Left ventricle myocardium superior (tissue), 1 donor: Measurements from ENCODE around the gene SGPP2. TPM values are rescaled to one million over a fixed set of nuclear protein-coding genes. Genes with fewer than 3 reads are reported as not detected.

ENCODE experiments used
- ATAC-seq: fragments of 200-7000 bp; cut with Tn5 transposase; one replicate; pipeline ENCODE4 v1.9.1; 2020; ENCODE audit warnings: mild to moderate bottlenecking, moderate library complexity
- DNase-seq: peaks from one replicate; pipeline ENCODE4 v3.0.0-alpha.2; 2020
- intact Hi-C: fragments of 100-400 bp; cut with micrococcal nuclease; formaldehyde crosslinking; loops from one replicate; pipeline ENCODE4 v1.11.0; 2022
- total RNA-seq: library from RNA; stranded (reverse); fragmentation: NEBNext Ultra II Directional; extraction: Animal tissue kit (Norgen Biotek cat#: 25700); gene quantifications from one replicate; pipeline ENCODE4 v1.2.1, GENCODE V29; 2021
- donor health status: DM: no; HTN: yes; CAD: no; lungs with severe emphysema.

The SGPP2 gene
- total RNA-seq, 1 donor from 2014 or later = 30.6 TPM

DNA sequence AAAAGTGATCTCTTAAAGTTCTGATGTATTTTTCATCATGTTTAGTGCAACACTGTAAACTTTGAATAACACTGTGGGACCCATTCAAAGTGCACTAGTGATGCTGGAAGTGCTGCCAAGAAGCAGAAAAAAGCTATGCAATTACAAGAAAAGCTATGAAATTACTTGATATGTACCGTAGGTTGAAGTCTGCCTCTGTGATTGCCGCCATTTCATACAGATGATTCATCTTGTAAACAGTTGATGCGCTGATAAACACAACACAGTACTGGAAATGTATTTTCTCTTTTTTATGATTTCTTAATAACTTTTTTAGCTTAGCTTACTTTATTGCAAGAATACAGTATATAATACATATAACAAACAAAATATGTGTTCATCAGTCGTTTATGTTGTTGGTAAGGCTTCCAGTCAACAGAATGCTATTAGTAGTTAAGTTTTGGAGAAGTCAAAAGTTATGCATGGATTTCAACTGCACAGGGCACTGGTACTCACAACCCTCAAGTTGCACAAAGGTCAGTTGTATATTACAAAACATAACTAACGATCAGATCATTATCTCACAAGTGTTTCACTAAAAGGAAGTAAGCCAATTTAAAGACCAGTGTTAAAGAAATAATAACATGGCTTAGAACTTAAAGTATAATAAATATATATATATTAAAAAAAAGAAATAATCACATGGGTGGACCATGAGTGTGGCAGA lies 82.0 kb downstream of the SGPP2 start:
- no peak for ATAC-seq

DNA sequence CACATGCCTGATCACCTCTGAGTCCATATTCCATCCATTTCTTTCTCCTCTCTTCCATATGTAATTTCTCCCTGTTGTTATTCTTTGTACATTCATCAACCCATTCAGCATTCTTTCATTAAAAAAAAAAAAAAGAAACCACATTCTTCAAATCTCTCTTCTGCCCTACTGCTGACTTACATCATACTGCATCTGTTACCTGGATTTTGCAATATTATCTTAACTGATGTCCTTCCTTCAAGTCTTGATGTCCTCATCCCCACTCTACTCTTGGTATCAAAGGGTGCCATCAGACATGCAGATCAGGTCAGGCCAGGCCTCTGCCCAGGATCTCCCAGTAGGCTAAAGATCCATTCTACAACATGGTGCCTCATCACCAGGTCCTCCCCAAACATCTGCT lies 90.6 kb downstream of the SGPP2 start:
- DNase-seq = no peak
- no peak for ATAC-seq
- intact Hi-C loops = no loop called here

More for the DNA sequence above, 82.0 kb downstream of the SGPP2 start:
- intact Hi-C loops = no loop called here
- no peak for DNase-seq

DNA sequence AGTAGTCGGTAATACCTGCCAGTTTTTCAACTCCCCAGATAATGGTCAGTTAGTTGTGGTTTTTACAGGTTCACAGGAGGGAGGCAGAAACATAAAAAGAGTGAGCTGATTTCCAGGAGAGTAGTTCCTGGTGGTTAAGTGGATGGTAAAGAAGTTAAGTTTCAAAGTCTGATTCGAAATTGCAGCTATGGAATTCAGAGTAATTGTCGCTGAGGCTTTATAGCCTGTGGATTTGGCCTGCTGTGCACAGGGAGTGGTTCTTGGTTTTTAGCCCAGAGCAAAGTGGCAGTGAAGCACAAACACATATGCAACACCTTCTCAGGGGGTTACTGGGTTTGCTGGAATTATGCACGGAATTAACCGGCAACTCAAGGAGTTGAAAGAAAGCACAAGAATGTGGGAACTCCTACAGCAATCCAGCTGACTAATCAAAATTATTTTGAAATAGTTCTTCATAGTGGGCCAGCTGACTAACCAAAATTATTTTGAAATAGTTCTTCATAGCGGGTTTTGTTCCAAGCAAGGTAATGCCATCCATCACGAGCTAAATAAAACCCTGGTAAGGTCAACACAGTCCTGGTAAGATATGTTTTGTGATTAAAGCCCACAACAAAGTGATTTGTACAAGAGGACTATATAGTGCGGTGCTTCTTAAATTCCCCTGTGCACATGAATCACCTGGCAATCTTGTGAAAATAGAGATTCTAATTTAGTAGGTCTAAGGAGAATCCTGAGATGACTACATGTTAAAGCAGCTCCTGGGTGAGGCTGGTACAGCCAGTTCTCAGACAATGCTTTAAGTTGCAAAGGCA lies 94.4 kb downstream of the SGPP2 start:
- ATAC-seq (peak; percentile 80), DNase-seq (no peak)
- intact Hi-C loops = no loop called here

DNA sequence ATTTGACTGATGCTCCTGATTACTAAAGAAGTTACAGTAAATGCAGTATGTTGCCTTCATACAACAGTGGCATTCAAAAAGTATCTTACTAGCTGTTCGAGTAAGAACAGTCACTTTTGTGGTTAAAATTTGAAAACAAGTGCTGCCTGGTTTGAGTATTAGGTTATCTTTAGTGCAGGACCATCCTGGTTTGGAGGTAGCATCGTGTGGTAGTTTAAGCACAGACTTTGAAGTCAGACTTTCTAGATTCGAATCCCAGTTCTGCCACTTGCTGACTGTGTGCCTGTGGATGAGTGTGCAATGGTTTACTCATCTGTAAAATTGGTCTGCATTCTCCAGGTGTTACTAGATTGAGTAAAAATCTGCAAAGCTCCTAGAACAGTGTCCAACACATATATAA lies 96.8 kb downstream of the SGPP2 start:
- no peak for DNase-seq
- no peak for ATAC-seq
- intact Hi-C loops = no loop called here

DNA sequence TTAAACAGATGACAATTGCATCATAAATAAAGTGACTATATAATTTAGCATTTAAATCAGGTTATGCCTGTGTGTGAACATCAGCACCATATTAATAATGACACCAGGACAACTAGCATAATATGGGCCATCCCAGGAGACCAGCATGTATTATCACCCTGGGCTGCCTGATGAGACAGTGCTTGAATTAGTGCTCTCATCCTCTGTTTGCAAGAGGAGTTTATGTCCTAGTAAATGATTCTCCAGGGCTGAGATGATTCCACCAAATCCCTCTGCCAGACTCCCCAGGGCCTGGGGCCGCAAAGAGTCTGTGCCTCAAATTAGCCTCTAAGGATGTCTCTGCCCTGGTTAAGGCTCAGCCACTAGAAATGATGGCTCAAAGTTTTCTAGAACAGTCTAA lies 97.7 kb downstream of the SGPP2 start:
- ATAC-seq (no peak), DNase-seq (no peak)
- intact Hi-C loops = no loop called here

DNA sequence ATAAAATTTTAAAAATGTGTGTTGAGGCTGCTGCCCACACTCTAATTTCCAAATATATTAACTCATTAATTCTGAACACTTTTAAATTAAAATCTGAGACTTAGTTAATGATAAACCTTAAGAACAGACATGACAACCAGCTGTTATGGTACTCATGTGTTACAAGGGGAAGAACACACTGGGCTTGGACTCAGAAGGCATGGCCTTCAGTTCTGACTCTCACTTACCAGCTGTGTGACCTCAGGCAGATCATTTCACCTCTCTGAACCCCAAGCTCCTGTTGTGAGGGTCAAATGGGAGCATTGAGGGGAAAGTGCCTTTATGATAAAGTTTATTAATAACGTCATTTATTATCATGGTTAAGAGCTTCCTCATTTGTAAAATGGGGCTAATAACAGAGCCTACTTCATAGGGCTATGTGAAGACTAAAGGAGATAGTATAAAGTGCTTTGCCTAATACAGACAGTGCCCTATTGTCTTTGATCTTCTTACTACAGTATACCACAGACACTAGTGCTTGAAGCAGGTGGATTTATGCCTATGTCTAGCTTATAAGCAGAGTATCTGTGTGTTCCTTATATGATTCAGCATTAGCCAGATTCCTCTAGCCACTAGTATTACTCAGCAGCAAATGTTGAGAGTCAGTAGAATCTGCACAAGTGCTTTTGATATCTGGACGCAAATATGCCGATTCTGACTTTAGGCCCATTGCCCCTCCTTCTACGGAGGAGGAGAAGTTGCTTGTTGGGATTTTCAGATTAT lies 99.6 kb downstream of the SGPP2 start:
- DNase-seq = no peak
- ATAC-seq = no peak
- intact Hi-C loops = no loop called here

DNA sequence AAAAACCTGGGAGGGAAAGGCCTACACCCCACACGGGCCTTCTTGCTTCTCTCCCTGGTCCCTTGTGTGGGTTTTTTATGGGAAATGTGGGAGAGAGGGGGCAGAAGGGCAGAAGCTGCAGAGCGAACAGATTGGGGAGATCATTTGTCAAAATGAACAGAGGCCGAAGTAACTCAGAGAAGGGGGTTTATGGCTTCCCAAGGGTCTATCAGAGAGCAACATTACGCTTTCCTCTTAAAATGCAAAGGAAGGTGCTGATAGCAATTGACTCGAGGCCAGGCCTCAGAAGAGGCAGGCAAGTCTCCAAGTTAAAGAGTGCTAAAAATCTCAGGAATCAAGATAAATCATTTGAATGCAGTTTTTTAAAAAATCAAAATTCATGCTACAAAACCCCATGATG lies 101.5 kb downstream of the SGPP2 start:
- DNase-seq = no peak
- intact Hi-C loops = no loop called here
- no peak for ATAC-seq

DNA sequence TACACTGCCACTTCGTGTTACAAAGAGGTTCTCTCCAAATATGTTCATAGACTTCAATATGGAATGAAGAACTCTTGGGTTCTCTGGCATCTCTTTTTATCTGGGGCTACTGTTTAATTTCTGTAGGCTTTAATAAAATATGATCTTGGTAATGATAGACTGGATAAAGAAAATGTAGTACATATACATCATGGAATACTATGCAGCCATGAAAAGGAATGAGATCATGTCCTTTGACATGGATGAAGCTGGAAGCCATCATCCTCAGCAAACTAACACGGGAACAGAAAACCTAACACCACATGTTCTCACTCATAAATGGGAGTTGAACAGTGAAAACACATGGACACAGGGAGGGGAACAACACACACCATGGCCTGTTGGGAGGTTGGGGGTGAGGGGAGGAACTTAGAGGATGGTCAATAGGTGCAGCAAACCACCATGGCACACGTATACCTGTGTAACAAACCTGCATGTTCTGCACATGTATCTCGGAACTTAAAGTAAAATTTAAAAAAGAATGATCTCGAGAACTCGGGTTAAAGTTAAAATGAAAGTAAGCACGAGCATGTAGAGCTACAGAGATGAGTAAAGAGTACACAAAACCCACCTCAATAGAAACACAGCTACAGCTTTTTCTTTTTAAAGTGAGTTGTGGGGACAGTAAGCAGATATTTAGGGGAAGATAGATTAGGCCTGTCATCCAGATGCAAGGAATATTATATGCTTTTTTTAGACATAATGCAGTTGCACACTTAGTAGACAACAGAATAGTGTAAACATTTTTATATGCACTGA lies 102.3 kb downstream of the SGPP2 start:
- intact Hi-C loops = no loop called here
- no peak for ATAC-seq
- DNase-seq = no peak

DNA sequence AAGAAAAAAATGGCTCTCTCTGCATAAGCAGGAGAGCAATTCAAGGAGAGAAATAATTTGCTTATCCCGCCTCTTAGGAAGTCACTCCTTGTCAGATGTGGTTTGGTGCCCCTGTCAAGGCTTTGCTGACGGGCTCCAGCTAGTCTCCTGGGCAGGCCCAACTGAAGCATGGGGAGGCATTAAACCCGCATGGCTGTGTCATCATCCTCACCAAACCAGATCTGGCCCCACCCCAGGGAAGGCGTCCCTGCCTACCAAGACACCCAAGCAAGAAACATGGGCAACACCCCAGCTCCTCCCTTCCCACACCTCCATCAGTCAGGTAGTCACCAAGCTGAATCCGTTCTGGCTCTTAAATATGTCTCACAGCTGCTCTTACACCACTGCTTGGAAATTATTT lies 108.0 kb downstream of the SGPP2 start:
- no peak for DNase-seq
- ATAC-seq = no peak
- intact Hi-C loops = no loop called here

DNA sequence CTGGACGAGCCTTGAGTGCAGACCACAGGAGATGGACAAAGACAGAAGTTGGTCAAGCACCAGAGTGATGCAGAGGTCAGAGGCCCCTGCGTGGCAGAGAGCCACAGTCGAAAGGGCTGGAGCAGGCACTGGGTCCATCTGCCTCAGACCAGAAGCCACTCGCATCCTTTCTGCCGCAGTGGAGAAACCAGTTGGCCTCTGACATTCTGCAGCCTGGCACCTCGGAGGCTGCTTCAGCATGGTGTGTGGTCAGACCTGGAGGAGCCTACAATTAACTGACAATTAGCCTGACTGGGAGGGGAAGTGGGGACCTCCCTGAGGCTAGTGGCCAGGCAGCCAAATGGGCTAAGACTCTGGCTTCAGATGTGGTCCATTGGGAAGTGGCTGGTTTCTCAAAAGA lies 111.1 kb downstream of the SGPP2 start:
- ATAC-seq = no peak
- no peak for DNase-seq
- intact Hi-C loops = no loop called here

DNA sequence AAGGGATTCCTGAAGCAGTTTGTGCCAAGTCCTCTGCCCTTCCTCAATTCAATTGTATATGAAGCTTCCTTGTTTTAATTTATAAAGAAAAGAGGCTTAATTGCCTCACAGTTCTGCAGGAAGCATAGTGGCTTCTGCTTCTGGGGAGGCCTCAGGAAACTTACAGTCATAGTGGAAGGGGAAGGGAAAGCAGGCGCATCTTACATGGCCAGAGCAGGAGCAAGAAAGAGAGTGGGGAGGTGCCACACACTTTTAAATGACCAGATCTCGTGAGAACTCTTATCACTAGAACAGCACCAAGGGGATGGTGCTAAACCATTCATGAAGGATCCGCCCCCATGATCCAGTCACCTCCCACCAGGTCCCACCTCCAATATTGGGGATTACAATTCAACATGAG lies 114.2 kb downstream of the SGPP2 start:
- ATAC-seq = no peak
- intact Hi-C loops = no loop called here
- no peak for DNase-seq

DNA sequence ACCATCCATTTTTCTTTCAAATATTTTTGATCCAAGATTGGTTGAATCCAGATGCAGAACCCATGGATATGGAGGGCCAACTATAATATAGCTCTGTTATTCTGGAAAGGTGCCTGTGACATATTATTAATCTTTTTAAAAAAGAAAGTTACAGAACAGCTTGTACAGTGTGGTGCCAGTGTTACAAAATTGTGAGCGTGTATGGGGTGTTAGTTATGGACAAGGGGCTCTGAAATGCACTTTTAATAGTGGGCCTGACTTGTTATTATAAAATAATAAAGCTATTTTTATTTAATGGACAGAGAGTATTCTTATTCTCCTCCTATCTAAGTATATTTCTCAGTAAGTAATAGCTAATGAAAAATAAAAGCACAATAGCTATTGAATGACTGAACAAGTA lies 120.3 kb downstream of the SGPP2 start:
- ATAC-seq = no peak
- no peak for DNase-seq
- intact Hi-C loops = no loop called here

DNA sequence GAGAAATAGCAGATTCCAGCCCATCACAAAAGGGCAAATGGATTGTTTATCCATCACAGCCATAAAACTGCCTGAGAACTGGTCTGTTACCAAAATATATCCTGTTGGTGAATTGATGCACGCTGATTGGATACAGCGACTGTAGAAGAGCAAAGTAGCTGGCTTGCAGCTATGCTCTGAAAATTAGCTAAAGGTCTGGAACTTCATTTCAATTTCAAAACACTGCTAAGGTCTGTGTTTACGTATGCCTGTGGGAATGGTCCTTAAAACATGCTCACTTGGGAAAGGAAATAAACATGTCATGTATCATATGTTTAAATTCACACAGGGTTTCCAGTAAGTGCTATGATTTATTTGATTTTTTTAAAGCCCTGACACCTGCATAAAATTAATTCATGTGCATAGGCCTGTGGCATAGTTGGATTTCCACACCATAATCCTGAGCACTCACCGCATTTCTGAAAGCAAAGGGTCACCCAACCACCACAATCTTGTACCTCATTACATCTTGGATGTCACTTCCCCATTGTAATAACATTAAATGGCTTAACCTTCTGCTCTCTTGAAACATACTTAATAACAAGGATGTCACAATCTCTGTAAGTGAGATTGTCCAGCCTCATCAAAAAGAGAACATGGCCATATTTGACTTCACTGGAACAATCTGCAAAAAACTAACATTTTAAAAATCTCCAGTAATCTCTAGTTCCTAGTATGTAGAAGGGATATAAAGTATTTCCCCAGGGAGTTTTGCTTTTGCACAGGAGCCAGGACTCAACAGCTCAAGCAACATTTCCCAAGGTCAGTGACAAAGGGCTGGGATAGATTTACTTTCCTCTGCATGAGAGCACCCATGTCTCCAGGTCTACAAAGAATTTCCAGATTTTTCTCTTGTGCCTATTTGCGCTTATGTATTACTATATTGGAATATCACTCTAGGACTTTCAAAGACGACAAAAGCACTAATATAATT lies 121.8 kb downstream of the SGPP2 start:
- DNase-seq (no peak), ATAC-seq (no peak)
- intact Hi-C loops = no loop called here

DNA sequence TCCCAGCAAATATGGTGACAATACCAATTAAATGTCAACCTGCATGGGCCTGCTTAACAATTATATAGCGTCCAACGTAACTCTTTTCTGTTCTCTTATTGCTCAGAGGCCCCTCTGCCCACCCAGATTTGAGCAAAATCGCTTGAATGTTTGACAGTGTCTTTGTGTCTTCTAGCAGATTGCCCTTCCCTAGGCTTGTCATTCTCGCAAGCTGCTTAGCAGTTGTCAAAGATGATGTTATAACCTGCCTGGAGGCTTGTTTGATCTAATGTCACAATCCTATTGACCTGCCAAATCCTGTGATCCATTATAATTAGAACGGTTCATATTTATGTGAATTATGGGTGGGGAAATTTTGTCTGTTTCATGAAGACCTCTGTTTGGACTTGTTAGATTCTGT lies 122.7 kb downstream of the SGPP2 start:
- intact Hi-C loops = no loop called here
- no peak for ATAC-seq

DNA sequence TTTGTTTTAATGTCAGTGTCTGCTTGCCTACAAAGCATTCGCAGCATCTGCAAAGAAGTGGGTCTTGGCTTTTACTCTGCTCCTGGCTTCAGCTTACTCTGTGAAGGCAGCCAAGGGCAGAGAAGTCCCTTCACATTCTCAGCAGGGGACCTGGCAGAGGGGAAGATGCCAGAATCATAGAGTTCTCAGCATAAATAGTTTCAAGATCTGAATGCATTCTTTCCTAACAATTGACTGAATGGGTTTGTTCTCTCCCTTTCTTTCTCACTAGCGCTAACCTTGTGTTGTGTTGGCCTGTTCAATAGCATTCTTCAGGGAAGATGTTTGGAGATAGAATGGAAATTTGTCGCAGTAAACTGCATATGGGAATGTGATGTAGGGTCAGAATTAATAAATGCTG lies 124.6 kb downstream of the SGPP2 start:
- ATAC-seq = peak; percentile 31
- no peak for DNase-seq
- intact Hi-C loops = no loop called here

More for the DNA sequence above, 122.7 kb downstream of the SGPP2 start:
- DNase-seq = no peak

DNA sequence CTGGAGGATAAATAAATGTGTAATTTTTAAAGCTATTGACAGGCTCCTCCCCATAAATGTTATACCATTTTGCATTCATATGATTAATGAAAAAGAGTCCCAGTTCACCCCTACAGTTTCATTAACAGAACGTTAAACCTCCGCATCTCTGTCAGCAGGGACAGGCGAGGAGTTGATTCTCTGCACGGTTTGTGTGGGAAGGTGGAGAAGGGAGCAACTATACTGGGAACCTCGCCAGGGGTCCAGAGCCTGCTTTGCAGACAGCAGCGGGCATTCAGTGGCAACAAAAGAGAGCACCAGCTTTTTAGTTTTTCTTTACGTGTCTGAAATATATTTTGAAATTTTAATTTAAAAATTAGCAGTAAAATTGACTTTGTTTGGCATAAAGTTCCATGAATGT lies 130.2 kb downstream of the SGPP2 start:
- intact Hi-C loops = no loop called here
- DNase-seq (peak; percentile 26), ATAC-seq (no peak)

DNA sequence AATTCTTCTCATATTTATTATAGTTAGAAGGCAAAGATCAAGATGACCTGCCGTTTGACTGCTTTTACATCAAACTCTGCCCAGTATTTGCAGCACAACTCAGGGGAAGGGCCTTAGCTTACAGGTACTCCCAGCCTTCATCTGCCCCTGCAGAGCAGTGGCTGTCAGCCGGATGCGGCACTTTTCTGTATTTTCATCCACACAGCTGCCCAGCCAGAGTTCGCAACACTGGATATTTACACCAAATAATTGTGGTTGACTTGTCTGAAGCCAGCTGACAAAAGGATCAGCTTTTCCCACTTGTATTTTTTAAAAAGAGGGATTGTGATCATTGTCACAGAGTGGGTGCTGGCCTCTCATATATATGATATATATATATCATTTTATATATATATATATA lies 136.8 kb downstream of the SGPP2 start:
- no peak for ATAC-seq
- no peak for DNase-seq
- intact Hi-C loops = loop anchor here (5.0 kb wide), 1 partner anchor 244 kb away; no protein-coding TSS in a partner anchor
